Bronchial epithelial cell (primary cell): ENCODE results near the gene DPP6. TPM values are rescaled to one million over a fixed set of nuclear protein-coding genes. Genes with fewer than 3 reads are reported as not detected.
A peak's percentile ranks its signal among the peaks of the same experiment; 100 is the strongest.

Experiments
- DNase-seq: peaks from one replicate; pipeline ENCODE4 v3.0.0-alpha.2; 2010; ENCODE audit warnings: low read depth
- FAIRE-seq: peaks from 2 replicates; lab custom pipeline; 2011; peaks lifted over from hg19 to GRCh38; lab: Jason Lieb, UNC
- H3K27me3 ChIP-seq: 2 replicates; pipeline ENCODE4 v1.5.1; 2011; ENCODE audit warnings: low read length; ENCODE audit not compliant: control insufficient read depth, insufficient read depth
- H3K36me3 ChIP-seq: 2 replicates; pipeline ENCODE4 v1.5.1; 2011; ENCODE audit warnings: low read length; ENCODE audit not compliant: control insufficient read depth, insufficient read depth
- H3K4me3 ChIP-seq: 2 replicates; pipeline ENCODE4 v1.5.1; 2011; ENCODE audit warnings: mild to moderate bottlenecking, low read depth, low read length, control low read depth
- CTCF ChIP-seq: IDR thresholded peaks from 2 replicates; pipeline ENCODE4 v1.5.1; 2011; ENCODE audit warnings: mild to moderate bottlenecking, moderate library complexity, low read length, control low read depth, inconsistent platforms; ENCODE audit not compliant: insufficient read depth, severe bottlenecking
- total RNA-seq: library from RNA; depleted of rRNA; stranded (reverse); fragments of >200 nt; gene quantifications from 2 replicates; pipeline ENCODE4 v1.2.1, GENCODE V29; 2014

The DPP6 gene
- total RNA-seq, 1 donor from 2014 or later, result not detected

GRCh38 chr7:154871928-154872750 lies 819.9 kb downstream of the DPP6 start:
- no peaks in the 10 kb centered on the region for H3K36me3 ChIP-seq
- no peak for TF ChIP-seq CTCF
- H3K4me3 ChIP-seq, result no peak overlapping the region
- H3K27me3 ChIP-seq, result no peaks in the 10 kb centered on the region
- FAIRE-seq (no peak), DNase-seq (no peak)

GRCh38 chr7:154872811-154873499 lies 820.8 kb downstream of the DPP6 start:
- FAIRE-seq (no peak), DNase-seq (no peak)
- Histone ChIP-seq H3K36me3 (no peaks in the 10 kb centered on the region), H3K4me3 (no peak overlapping the region), H3K27me3 (no peaks in the 10 kb centered on the region)
- no peak for TF ChIP-seq CTCF

- peak; percentile 96 for FAIRE-seq
- H3K27me3 ChIP-seq, result no peaks in the 10 kb centered on the region
- no peaks in the 10 kb centered on the region for H3K36me3 ChIP-seq
- no peak for DNase-seq
- no peak for TF ChIP-seq CTCF
- no peak overlapping the region for H3K4me3 ChIP-seq
Observed at GRCh38 chr7:154873500-154874121, 821.4 kb downstream of the DPP6 start.

- H3K4me3 ChIP-seq, result no peak overlapping the region
- FAIRE-seq, result no peak
- no peaks in the 10 kb centered on the region for H3K27me3 ChIP-seq
- TF ChIP-seq CTCF, result no peak
- no peak for DNase-seq
- no peaks in the 10 kb centered on the region for H3K36me3 ChIP-seq
Observed at GRCh38 chr7:154874409-154875113, 822.4 kb downstream of the DPP6 start.

GRCh38 chr7:154875297-154875696 lies 823.1 kb downstream of the DPP6 start:
- H3K27me3 ChIP-seq, result no peaks in the 10 kb centered on the region
- no peak for DNase-seq
- no peaks in the 10 kb centered on the region for H3K36me3 ChIP-seq
- TF ChIP-seq CTCF, result no peak
- no peak overlapping the region for H3K4me3 ChIP-seq
- no peak for FAIRE-seq
